WTC11 (cell line): ENCODE measurements around the gene ARHGAP32. TPM values are rescaled to one million over a fixed set of nuclear protein-coding genes. Genes with fewer than 3 reads are reported as not detected.
A peak's percentile ranks its signal among the peaks of the same experiment; 100 is the strongest.

Source experiments
- ATAC-seq: fragments of 200-7000 bp; cut with Tn5 transposase; 2 replicates; pipeline ENCODE4 v1.10.0; 2021; ENCODE audit warnings: mild to moderate bottlenecking, moderate library complexity
- CTCF ChIA-PET: fragments of 300-600 bp; sonication (Branson Sonifier 250); formaldehyde crosslinking; loops from one replicate; lab custom pipeline; 2021; ENCODE audit warnings: antibody characterized with exemption; lab: Charles Lee
- POLR2A ChIA-PET: fragments of 350-600 bp; sonication (Branson Sonifier 250); formaldehyde crosslinking; loops from one replicate; lab custom pipeline; 2021; ENCODE audit warnings: antibody characterized with exemption; lab: Charles Lee
- DNase-seq: peaks from one replicate; pipeline ENCODE4 v3.0.0; 2021; ENCODE audit warnings: low spot score
- H3K27ac Mint-ChIP-seq: 2 replicates; pipeline ENCODE4 v1.8.0; 2021; ENCODE audit warnings: mixed read lengths
- H3K27me3 Mint-ChIP-seq: 2 replicates; pipeline ENCODE4 v1.8.0; 2021; ENCODE audit warnings: low read depth, mild to moderate bottlenecking, moderate library complexity, mixed read lengths
- H3K36me3 Mint-ChIP-seq: 2 replicates; pipeline ENCODE4 v1.8.0; 2021; ENCODE audit warnings: mixed read lengths
- H3K4me1 Mint-ChIP-seq: 2 replicates; pipeline ENCODE4 v1.8.0; 2022; ENCODE audit warnings: mixed read lengths
- H3K4me3 Mint-ChIP-seq: 2 replicates; pipeline ENCODE4 v1.8.0; 2021; ENCODE audit warnings: mild to moderate bottlenecking, moderate library complexity, mixed read lengths
- H3K9me3 Mint-ChIP-seq: 2 replicates; pipeline ENCODE4 v1.8.0; 2021; ENCODE audit warnings: mixed read lengths
- AFF4 ChIP-seq: sonication (generic); formaldehyde crosslinking; IDR thresholded peaks from 2 replicates; pipeline ENCODE4 v1.8.1; 2023; ENCODE audit warnings: mild to moderate bottlenecking, missing genetic modification reagents, borderline replicate concordance
- GRHL2 ChIP-seq: fragments of 250-450 bp; sonication (Bioruptor Pico); IDR thresholded peaks from 2 replicates; pipeline ENCODE4 v1.8.0; 2022; ENCODE audit warnings: mild to moderate bottlenecking, moderate library complexity; ENCODE audit not compliant: insufficient replicate concordance, severe bottlenecking
- JAZF1 ChIP-seq: fragments of 250-450 bp; sonication (Bioruptor Pico); IDR thresholded peaks from 2 replicates; pipeline ENCODE4 v1.9.0; 2021; ENCODE audit warnings: moderate library complexity, mild to moderate bottlenecking, inconsistent platforms
- OVOL2 ChIP-seq: fragments of 250-450 bp; sonication (Bioruptor Pico); IDR thresholded peaks from 2 replicates; pipeline ENCODE4 v1.9.0; 2021; ENCODE audit warnings: mild to moderate bottlenecking, borderline replicate concordance
- RORB ChIP-seq: fragments of 250-450 bp; sonication (Bioruptor Pico); IDR thresholded peaks from 2 replicates; pipeline ENCODE4 v1.9.0; 2021; ENCODE audit warnings: mild to moderate bottlenecking
- TEAD4 ChIP-seq: sonication (generic); formaldehyde crosslinking; IDR thresholded peaks from 2 replicates; pipeline ENCODE4 v1.8.0; 2022; ENCODE audit warnings: mild to moderate bottlenecking, missing genetic modification reagents
- ZNF396 ChIP-seq: fragments of 250-450 bp; sonication (Bioruptor Pico); IDR thresholded peaks from 2 replicates; pipeline ENCODE4 v1.8.0; 2021; ENCODE audit warnings: mild to moderate bottlenecking, moderate library complexity, borderline replicate concordance
- ZNF416 ChIP-seq: fragments of 250-450 bp; sonication (Bioruptor Pico); IDR thresholded peaks from 2 replicates; pipeline ENCODE4 v1.9.0; 2021; ENCODE audit warnings: mild to moderate bottlenecking, inconsistent platforms
- ZNF425 ChIP-seq: fragments of 250-450 bp; sonication (Bioruptor Pico); conservative IDR thresholded peaks from 2 replicates; pipeline ENCODE4 v1.9.0; 2021; ENCODE audit warnings: mild to moderate bottlenecking
- total RNA-seq: library from RNA; stranded (reverse); gene quantifications from 3 replicates; pipeline ENCODE4 v1.2.3, GENCODE V29; 2021
- TF ChIP-seq, protein P1 (sequence below): sonication (generic); formaldehyde crosslinking; IDR thresholded peaks from 2 replicates; pipeline ENCODE4 v1.8.1; 2022; ENCODE audit warnings: mild to moderate bottlenecking, moderate library complexity, missing genetic modification reagents
- TF ChIP-seq, protein P2 (sequence below): sonication (generic); formaldehyde crosslinking; IDR thresholded peaks from 2 replicates; pipeline ENCODE4 v1.8.1; 2023; ENCODE audit warnings: mild to moderate bottlenecking, moderate library complexity, missing genetic modification reagents
- TF ChIP-seq, protein P3 (sequence below): fragments of 250-450 bp; sonication (Bioruptor Pico); IDR thresholded peaks from 2 replicates; pipeline ENCODE4 v2.1.2; 2022; ENCODE audit warnings: mild to moderate bottlenecking, moderate library complexity
- TF ChIP-seq, protein P4 (sequence below): sonication (generic); formaldehyde crosslinking; conservative IDR thresholded peaks from 2 replicates; pipeline ENCODE4 v1.8.1; 2022; ENCODE audit warnings: mild to moderate bottlenecking, missing genetic modification reagents
- TF ChIP-seq, protein P5 (sequence below): sonication (generic); formaldehyde crosslinking; IDR thresholded peaks from 2 replicates; pipeline ENCODE4 v1.8.0; 2023; ENCODE audit warnings: missing genetic modification reagents, mild to moderate bottlenecking, borderline replicate concordance
- TF ChIP-seq, protein P6 (sequence below): sonication (generic); formaldehyde crosslinking; IDR thresholded peaks from 2 replicates; pipeline ENCODE4 v1.8.1; 2022; ENCODE audit warnings: mild to moderate bottlenecking, missing genetic modification reagents, moderate library complexity, borderline replicate concordance

Gene ARHGAP32
- total RNA-seq, 1 experiment from 2014 or later = 25.6 TPM

DNA sequence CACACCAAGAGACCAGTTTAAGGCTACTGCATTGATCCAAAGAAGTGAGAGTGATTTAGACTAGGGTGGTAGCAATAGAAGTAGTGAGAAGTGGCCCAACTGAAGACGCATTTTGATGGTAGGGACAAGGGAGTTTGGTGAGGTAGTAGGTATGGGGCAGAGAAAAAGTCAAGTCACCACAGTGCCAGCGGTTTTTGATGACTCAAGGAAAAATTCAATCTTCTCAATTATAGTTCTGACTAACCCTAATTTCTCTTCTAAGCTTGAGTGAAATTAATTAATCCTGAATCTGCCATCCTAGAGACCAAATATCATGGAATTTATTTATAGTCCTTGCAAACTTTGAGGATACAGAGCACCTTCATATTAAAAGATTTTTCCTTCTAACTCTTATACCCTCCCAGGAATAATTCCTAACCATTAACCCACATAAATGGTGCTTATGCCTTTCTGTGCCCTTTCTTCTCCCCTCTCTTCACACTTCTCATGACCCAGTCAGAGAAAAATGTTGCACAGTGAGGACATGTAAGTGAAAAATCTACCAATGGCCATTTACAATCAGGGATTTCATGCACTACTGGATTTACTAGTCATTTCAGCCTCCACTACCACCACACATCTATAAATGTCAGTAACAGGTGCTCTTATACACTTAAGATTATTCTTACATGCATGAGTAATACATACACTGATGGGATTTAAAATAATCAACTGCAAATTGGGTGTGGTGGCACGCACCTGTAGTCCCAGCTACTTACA, 45.9 kb upstream of the ARHGAP32 start:
- Mint-ChIP-seq H3K4me1 (peaks cover 5% of the 10 kb centered on the region; the same call in 1 of the 2 replicates), H3K36me3 (no peaks in the 10 kb centered on the region; the same call in 1 of the 2 replicates), H3K4me3 (no peak overlapping the region), H3K27me3 (no peaks in the 10 kb centered on the region), H3K9me3 (peaks cover 4% of the 10 kb centered on the region), H3K27ac (no peak overlapping the region)
- ATAC-seq (no peak), DNase-seq (no peak)
- ChIA-PET CTCF (no interaction called here), POLR2A (no interaction called here)
- TF ChIP-seq, protein P1, sequence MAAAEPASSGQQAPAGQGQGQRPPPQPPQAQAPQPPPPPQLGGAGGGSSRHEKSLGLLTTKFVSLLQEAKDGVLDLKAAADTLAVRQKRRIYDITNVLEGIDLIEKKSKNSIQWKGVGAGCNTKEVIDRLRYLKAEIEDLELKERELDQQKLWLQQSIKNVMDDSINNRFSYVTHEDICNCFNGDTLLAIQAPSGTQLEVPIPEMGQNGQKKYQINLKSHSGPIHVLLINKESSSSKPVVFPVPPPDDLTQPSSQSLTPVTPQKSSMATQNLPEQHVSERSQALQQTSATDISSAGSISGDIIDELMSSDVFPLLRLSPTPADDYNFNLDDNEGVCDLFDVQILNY = no peak
- TF ChIP-seq, protein P2, sequence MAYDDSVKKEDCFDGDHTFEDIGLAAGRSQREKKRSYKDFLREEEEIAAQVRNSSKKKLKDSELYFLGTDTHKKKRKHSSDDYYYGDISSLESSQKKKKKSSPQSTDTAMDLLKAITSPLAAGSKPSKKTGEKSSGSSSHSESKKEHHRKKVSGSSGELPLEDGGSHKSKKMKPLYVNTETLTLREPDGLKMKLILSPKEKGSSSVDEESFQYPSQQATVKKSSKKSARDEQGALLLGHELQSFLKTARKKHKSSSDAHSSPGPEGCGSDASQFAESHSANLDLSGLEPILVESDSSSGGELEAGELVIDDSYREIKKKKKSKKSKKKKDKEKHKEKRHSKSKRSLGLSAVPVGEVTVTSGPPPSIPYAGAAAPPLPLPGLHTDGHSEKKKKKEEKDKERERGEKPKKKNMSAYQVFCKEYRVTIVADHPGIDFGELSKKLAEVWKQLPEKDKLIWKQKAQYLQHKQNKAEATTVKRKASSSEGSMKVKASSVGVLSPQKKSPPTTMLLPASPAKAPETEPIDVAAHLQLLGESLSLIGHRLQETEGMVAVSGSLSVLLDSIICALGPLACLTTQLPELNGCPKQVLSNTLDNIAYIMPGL (CRISPR knock-in tag) = no peak
- TF ChIP-seq, protein P3, sequence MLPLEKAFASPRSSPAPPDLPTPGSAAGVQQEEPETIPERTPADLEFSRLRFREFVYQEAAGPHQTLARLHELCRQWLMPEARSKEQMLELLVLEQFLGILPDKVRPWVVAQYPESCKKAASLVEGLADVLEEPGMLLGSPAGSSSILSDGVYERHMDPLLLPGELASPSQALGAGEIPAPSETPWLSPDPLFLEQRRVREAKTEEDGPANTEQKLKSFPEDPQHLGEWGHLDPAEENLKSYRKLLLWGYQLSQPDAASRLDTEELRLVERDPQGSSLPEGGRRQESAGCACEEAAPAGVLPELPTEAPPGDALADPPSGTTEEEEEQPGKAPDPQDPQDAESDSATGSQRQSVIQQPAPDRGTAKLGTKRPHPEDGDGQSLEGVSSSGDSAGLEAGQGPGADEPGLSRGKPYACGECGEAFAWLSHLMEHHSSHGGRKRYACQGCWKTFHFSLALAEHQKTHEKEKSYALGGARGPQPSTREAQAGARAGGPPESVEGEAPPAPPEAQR (CRISPR knock-in tag) = no peak

DNA sequence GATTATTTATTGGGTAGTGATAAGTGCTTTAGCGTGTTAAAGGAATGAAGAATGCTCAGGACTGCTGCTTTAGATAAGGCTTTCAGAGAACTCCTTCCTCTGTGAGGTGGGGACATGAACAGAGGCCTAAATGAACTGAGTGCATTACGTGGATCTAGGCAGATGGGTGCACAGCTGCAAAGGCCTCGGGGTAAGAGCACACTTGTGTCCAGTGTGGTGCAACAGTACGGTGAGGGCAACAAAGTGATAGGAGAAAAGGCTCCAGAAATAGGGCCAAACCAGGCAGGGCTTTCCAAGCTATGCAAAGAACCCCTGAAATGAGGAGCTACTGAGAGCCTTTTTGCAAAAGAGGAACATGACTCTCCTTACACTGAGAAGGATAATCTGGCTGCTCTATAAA, 45.3 kb upstream of the ARHGAP32 start:
- CTCF ChIA-PET = no interaction called here
- DNase-seq = no peak
- Mint-ChIP-seq H3K4me1 (peaks cover 5% of the 10 kb centered on the region; the same call in 1 of the 2 replicates), H3K27ac (peak overlapping the region; percentile 77; the same call in 1 of the 2 replicates), H3K9me3 (no peaks in the 10 kb centered on the region), H3K27me3 (no peaks in the 10 kb centered on the region), H3K36me3 (no peaks in the 10 kb centered on the region; the same call in 1 of the 2 replicates), H3K4me3 (no peak overlapping the region)
- ATAC-seq = no peak
- POLR2A ChIA-PET = no interaction called here
- TF ChIP-seq ZNF425 (no peak), RORB (CRISPR knock-in tag) (no peak), AFF4 (CRISPR knock-in tag) (no peak), ZNF416 (CRISPR knock-in tag) (no peak), JAZF1 (no peak), TEAD4 (no peak), ZNF396 (no peak), GRHL2 (CRISPR knock-in tag) (no peak), OVOL2 (CRISPR knock-in tag) (no peak)
- TF ChIP-seq, protein P4, sequence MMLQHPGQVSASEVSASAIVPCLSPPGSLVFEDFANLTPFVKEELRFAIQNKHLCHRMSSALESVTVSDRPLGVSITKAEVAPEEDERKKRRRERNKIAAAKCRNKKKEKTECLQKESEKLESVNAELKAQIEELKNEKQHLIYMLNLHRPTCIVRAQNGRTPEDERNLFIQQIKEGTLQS = no peak
- TF ChIP-seq, protein P5, sequence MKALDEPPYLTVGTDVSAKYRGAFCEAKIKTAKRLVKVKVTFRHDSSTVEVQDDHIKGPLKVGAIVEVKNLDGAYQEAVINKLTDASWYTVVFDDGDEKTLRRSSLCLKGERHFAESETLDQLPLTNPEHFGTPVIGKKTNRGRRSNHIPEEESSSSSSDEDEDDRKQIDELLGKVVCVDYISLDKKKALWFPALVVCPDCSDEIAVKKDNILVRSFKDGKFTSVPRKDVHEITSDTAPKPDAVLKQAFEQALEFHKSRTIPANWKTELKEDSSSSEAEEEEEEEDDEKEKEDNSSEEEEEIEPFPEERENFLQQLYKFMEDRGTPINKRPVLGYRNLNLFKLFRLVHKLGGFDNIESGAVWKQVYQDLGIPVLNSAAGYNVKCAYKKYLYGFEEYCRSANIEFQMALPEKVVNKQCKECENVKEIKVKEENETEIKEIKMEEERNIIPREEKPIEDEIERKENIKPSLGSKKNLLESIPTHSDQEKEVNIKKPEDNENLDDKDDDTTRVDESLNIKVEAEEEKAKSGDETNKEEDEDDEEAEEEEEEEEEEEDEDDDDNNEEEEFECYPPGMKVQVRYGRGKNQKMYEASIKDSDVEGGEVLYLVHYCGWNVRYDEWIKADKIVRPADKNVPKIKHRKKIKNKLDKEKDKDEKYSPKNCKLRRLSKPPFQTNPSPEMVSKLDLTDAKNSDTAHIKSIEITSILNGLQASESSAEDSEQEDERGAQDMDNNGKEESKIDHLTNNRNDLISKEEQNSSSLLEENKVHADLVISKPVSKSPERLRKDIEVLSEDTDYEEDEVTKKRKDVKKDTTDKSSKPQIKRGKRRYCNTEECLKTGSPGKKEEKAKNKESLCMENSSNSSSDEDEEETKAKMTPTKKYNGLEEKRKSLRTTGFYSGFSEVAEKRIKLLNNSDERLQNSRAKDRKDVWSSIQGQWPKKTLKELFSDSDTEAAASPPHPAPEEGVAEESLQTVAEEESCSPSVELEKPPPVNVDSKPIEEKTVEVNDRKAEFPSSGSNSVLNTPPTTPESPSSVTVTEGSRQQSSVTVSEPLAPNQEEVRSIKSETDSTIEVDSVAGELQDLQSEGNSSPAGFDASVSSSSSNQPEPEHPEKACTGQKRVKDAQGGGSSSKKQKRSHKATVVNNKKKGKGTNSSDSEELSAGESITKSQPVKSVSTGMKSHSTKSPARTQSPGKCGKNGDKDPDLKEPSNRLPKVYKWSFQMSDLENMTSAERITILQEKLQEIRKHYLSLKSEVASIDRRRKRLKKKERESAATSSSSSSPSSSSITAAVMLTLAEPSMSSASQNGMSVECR (CRISPR knock-in tag) = no peak
- TF ChIP-seq, protein P6, sequence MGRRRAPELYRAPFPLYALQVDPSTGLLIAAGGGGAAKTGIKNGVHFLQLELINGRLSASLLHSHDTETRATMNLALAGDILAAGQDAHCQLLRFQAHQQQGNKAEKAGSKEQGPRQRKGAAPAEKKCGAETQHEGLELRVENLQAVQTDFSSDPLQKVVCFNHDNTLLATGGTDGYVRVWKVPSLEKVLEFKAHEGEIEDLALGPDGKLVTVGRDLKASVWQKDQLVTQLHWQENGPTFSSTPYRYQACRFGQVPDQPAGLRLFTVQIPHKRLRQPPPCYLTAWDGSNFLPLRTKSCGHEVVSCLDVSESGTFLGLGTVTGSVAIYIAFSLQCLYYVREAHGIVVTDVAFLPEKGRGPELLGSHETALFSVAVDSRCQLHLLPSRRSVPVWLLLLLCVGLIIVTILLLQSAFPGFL (CRISPR knock-in tag) = no peak
